ENCODE measurements around the gene LAGE3. TPM values are rescaled to one million over a fixed set of nuclear protein-coding genes. Genes with fewer than 3 reads are reported as not detected.

The LAGE3 gene
- total and polyA plus RNA-seq, 2 of the 8 experiments (the other 6 are each of a cell fraction or from before 2014, with no cell fraction given), result 44.5 to 102 TPM

GRCh38 chrX:154516656-154517100 lies 37.6 kb upstream of the LAGE3 start:
- DNase-seq (ENCODE audit: low read depth in 1 of 2, low spot score in 2 of 2) (no peak), FAIRE-seq (peak; percentile 71)
- Histone ChIP-seq H2BK120ac (replicated peaks; ENCODE audit: low read depth, low read length) (no peak overlapping the region), H3K23me2 (ENCODE audit: low read depth, low read length) (peaks cover 9% of the 10 kb centered on the region), H2BK5ac (ENCODE audit: low read depth, low read length) (peak overlapping the region; percentile 49; the same call in 1 of the 2 replicates), H3K36me3 (ENCODE audit: control insufficient read depth in 2 of 4, insufficient read depth in 4 of 4, low read length in 3 of 4) (no peaks in the 10 kb centered on the region), H3K9ac (replicated peaks in 1 of 4; ENCODE audit: extremely low read depth in 1 of 4, low read depth in 3 of 4, low read length in 3 of 4) (peak overlapping the region in 3 of 4 experiments; percentile 51 to 71 (median 70); a peak in 5 of 7 replicates), H2BK20ac (ENCODE audit: low read length) (no peak overlapping the region), H3K18ac (ENCODE audit: extremely low read depth, low read length) (peak overlapping the region; percentile 71; the same call in 1 of the 2 replicates), H4K8ac (ENCODE audit: extremely low read depth, insufficient read depth, low read length) (peak overlapping the region; percentile 21; the same call in 1 of the 2 replicates), H2BK15ac (ENCODE audit: low read length) (no peak overlapping the region), H3K4me1 (replicated peaks in 1 of 4; ENCODE audit: control insufficient read depth in 3 of 4, insufficient read depth in 4 of 4, low read length in 3 of 4) (peaks cover 1 to 10% (median 7%) of the 10 kb centered on the region in 4 experiments; a peak in 6 of 7 replicates), H3K79me1 (ENCODE audit: low read depth, low read length) (no peaks in the 10 kb centered on the region), H4K20me1 (replicated peaks in 1 of 2; ENCODE audit: control insufficient read depth in 1 of 2, insufficient read depth in 2 of 2, low read length in 2 of 2) (no peaks in the 10 kb centered on the region), H4K5ac (ENCODE audit: insufficient read length, low read depth, low read length) (peak overlapping the region; percentile 7), H3K4ac (replicated peaks; ENCODE audit: insufficient read length, low read depth, low read length) (no peak overlapping the region), H3K27ac (ENCODE audit: low read depth, low read length) (peak overlapping the region; percentile 87), H3K79me2 (ENCODE audit: control insufficient read depth in 1 of 2, insufficient read depth in 2 of 2, low read length in 2 of 2) (no peaks in the 10 kb centered on the region), H3K23ac (ENCODE audit: insufficient read length) (no peak overlapping the region), H4K91ac (replicated peaks; ENCODE audit: insufficient read length, low read length) (peak overlapping the region; percentile 93), H2AK5ac (ENCODE audit: low read depth, low read length) (no peak overlapping the region), H3K4me2 (ENCODE audit: insufficient read depth in 1 of 2, low read depth in 2 of 2, low read length in 2 of 2) (peak overlapping the region; percentile 93 to 99), H2BK12ac (ENCODE audit: low read depth, low read length) (0 out of 2 replicates have a peak overlapping the region, but pooled peaks have one; percentile 84), H3K9me3 (ENCODE audit: insufficient read depth in 2 of 2, low read depth in 1 of 2, low read length in 1 of 2) (no peaks in the 10 kb centered on the region), H3K4me3 (ENCODE audit: extremely low read depth in 1 of 4, insufficient read depth in 2 of 4, low read depth in 3 of 4, low read length in 4 of 4) (peak overlapping the region; percentile 41 to 81 (median 45); a peak in 7 of 8 replicates), H3K56ac (replicated peaks; ENCODE audit: insufficient read length, low read depth, low read length) (no peak overlapping the region), H2AFZ (ENCODE audit: low read length) (no peak overlapping the region; the same call in 1 of the 2 replicates), H3K27me3 (replicated peaks in 1 of 4; ENCODE audit: control insufficient read depth in 3 of 4, extremely low read depth in 1 of 4, insufficient read depth in 3 of 4, low read length in 3 of 4) (no peaks in the 10 kb centered on the region), H3K14ac (ENCODE audit: insufficient read length) (no peak overlapping the region)
- TF ChIP-seq CEBPB (IDR thresholded peaks at IDR 0.05; ENCODE audit: low read depth, low read length) (0 out of 2 replicates have a peak, but pooled peaks have one; percentile 5), SUZ12 (IDR thresholded peaks at IDR 0.05; ENCODE audit: low read length) (no peak), ATF2 (IDR thresholded peaks at IDR 0.05; ENCODE audit: low read length) (no peak), POLR2A (IDR thresholded peaks at IDR 0.05; ENCODE audit: control extremely low read depth in 1 of 2, low read depth in 2 of 2, low read length in 2 of 2) (0 out of 3 replicates have a peak, but pooled peaks of 1 of the 2 experiments have one; percentile 41), USF2 (IDR thresholded peaks at IDR 0.05; ENCODE audit: low read length) (peak; percentile 68), ASH2L (IDR thresholded peaks at IDR 0.05; ENCODE audit: low read length) (peak; percentile 8)
- ChIA-PET POLR2A (ENCODE audit: partially characterized antibody) (interaction anchor here (0.7 to 2.4 kb wide), 11 partner anchors 9 to 143 kb away, joined by 3 to 10 read pairs (median 4); partner anchors contain the start of genes EMD, RPL10 and UBL4A), CTCF (ENCODE audit: partially characterized antibody) (interaction anchor here (1.1 kb wide), 1 partner anchor 12 kb away, joined by 3 read pairs; no protein-coding TSS in a partner anchor)
- 4% methylated on average over 14 of the region's 19 CpGs; no CpG with 5 or more reads in 1 of the 2 experiments for WGBS, 2 experiments (ENCODE audit: extremely low coverage in 1 of 2, insufficient coverage in 1 of 2, insufficient read length in 1 of 2, insufficient replicate concordance in 2 of 2, low coverage in 1 of 2, low lambda C conversion rate in 2 of 2, missing lambda C conversion rate in 1 of 2)
